DLD1 (cell line): ENCODE data around the gene ANLN.

Experiments used
- in situ Hi-C: cut with HindIII; loops from 2 replicates; pipeline ENCODE4 v1.10.0; 2017; ENCODE audit warnings: low sequenced_read_pairs

The ANLN gene

GRCh38 chr7:36389371-36390198 is at the start of gene ANLN:
Gene ANLN (plus strand): TSS chr7:36389862. CDS start chr7:36390027, 165 bp downstream.
- in situ Hi-C loops: no loop called here

GRCh38 chr7:36343548-36343947 is 46.1 kb upstream of the ANLN start:
- in situ Hi-C loops: loop anchor here (25.0 kb wide), 1 partner anchor 631 kb away; no protein-coding TSS in a partner anchor

- in situ Hi-C loops: loop anchor here (25.0 kb wide), 1 partner anchor 632 kb away; no protein-coding TSS in a partner anchor
Observed at GRCh38 chr7:36344622-36345021, 45.0 kb upstream of the ANLN start.

GRCh38 chr7:36346260-36346831 is 43.3 kb upstream of the ANLN start:
- in situ Hi-C loops: loop anchor here (25.0 kb wide), 1 partner anchor 634 kb away; no protein-coding TSS in a partner anchor

GRCh38 chr7:36348256-36348655 is 41.4 kb upstream of the ANLN start:
- in situ Hi-C loops: loop anchor here (25.0 kb wide), 1 partner anchor 636 kb away; no protein-coding TSS in a partner anchor

GRCh38 chr7:36348771-36349170 is 40.9 kb upstream of the ANLN start:
- in situ Hi-C loops: loop anchor here (25.0 kb wide), 1 partner anchor 636 kb away; no protein-coding TSS in a partner anchor

GRCh38 chr7:36349626-36350025 is 40.0 kb upstream of the ANLN start:
- in situ Hi-C loops: loop anchor here (25.0 kb wide), 1 partner anchor 637 kb away; no protein-coding TSS in a partner anchor

- in situ Hi-C loops: no loop called here
Observed at GRCh38 chr7:36355490-36355889, 34.2 kb upstream of the ANLN start.

- in situ Hi-C loops: no loop called here
Observed at GRCh38 chr7:36357054-36357453, 32.6 kb upstream of the ANLN start.

GRCh38 chr7:36358589-36358988 is 31.1 kb upstream of the ANLN start:
- in situ Hi-C loops: no loop called here

- in situ Hi-C loops: no loop called here
Observed at GRCh38 chr7:36360244-36360643, 29.4 kb upstream of the ANLN start.

GRCh38 chr7:36361227-36361626 is 28.4 kb upstream of the ANLN start:
- in situ Hi-C loops: no loop called here

GRCh38 chr7:36363515-36363914 is 26.1 kb upstream of the ANLN start:
- in situ Hi-C loops: no loop called here

- in situ Hi-C loops: no loop called here
Observed at GRCh38 chr7:36366005-36366717, 23.5 kb upstream of the ANLN start.

GRCh38 chr7:36366718-36367560 is 22.7 kb upstream of the ANLN start:
- in situ Hi-C loops: no loop called here

- in situ Hi-C loops: no loop called here
Observed at GRCh38 chr7:36367561-36368077, 22.0 kb upstream of the ANLN start.

GRCh38 chr7:36368496-36368895 is 21.2 kb upstream of the ANLN start:
- in situ Hi-C loops: no loop called here

GRCh38 chr7:36369171-36369570 is 20.5 kb upstream of the ANLN start:
- in situ Hi-C loops: no loop called here

- in situ Hi-C loops: no loop called here
Observed at GRCh38 chr7:36370046-36370445, 19.6 kb upstream of the ANLN start.

GRCh38 chr7:36372156-36372555 is 17.5 kb upstream of the ANLN start:
- in situ Hi-C loops: no loop called here
